NCI-H82 (cell line): ENCODE results near the gene AOPEP.

Source experiments
- DNase-seq: peaks from one replicate; lab custom pipeline; 2025; lab: John Stamatoyannopoulos, UW

Gene AOPEP

DNA sequence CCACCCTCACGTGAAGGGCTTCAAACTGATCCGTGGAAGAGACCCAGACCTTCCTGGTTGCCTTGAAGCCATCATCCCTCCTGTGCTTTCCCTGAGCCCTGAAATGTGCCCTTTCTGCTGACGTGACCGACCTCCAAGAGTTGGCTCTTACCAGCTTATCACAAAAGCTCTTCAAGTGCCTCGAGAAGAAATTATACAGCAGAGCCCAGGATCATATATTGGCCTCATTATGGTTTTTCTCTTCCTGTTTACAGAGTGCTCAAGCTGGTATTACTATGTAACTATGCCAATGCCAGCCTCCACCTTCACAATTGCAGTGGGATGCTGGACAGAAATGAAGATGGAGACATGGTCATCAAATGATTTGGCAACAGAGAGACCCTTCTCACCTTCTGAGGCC, 66.0 kb downstream of the AOPEP start:
- DNase-seq: no peak

GRCh38 chr9:94794476-94795167, 68.1 kb downstream of the AOPEP start:
- no peak for DNase-seq

GRCh38 chr9:94796687-94797086, 70.2 kb downstream of the AOPEP start:
- DNase-seq: no peak

- DNase-seq: no peak
Measured at GRCh38 chr9:94798201-94798600, 71.7 kb downstream of the AOPEP start.

- no peak for DNase-seq
Measured at GRCh38 chr9:94798708-94799107, 72.2 kb downstream of the AOPEP start.

- no peak for DNase-seq
Measured at GRCh38 chr9:94799578-94800264, 73.2 kb downstream of the AOPEP start.

GRCh38 chr9:94800424-94801117, 74.1 kb downstream of the AOPEP start:
- DNase-seq: no peak

DNA sequence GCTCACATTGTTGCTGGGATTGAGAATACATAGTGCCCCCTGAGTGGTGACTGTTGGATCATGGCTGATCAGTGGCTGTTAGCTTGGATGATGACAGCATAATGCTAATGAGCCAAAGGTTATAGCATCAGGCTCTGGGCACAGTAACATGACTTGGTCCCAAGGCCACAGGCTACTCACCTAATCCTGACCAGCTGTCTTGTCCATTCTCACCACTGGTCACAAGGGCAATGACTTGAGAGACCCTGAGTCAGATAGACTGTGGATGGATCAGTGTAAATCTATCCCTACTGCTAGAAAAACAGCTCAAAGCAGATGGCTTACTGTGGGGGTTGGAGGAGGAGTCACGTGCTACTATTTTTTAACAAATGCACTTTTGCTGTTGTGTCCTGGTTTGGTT, 74.7 kb downstream of the AOPEP start:
- peak; percentile 66 for DNase-seq

DNA sequence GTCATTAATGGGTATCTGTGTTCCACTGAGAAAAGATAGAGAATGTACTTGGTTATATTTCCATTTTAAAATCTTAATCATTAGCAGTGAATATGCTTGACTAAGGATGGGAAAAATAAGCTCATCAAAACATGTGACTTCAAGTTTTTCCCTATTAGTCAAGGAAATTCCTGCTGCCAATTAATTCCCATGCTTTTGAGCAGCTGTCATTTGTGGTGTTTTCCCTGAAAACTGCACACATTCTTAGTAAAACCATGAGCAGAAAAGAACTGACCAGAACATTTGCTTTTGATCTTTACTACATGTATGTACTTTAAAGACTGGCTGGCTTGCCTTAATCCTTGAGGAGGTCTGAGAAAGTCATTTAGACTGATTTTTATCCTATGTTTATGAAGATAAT, 75.2 kb downstream of the AOPEP start:
- no peak for DNase-seq

GRCh38 chr9:94802251-94802650, 75.8 kb downstream of the AOPEP start:
- DNase-seq: no peak

- no peak for DNase-seq
Measured at GRCh38 chr9:94802793-94803192, 76.3 kb downstream of the AOPEP start.

GRCh38 chr9:94804316-94804715, 77.8 kb downstream of the AOPEP start:
- peak; percentile 57 for DNase-seq

DNA sequence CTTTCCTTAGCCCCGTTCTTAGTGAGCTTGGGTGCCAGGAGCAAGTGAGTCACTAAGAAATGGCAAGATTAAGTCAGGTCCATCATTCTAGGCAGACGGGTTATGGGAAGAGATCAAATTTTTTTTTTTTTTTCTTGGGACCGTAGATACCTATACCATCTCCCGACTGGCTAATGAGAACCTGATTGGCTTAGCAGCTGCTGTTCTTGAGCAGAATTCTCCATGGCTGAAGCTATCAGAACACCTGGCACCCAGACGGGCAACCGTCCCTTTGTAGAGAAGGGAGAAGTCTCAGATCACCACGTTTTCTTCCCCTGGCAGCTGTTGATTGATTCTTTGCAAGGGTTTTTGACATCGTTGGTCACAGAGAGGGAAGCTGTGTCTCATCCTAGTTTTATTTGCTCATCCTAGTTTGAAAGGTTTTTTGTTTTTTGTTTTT, 78.6 kb downstream of the AOPEP start:
- DNase-seq: peak; percentile 82

DNA sequence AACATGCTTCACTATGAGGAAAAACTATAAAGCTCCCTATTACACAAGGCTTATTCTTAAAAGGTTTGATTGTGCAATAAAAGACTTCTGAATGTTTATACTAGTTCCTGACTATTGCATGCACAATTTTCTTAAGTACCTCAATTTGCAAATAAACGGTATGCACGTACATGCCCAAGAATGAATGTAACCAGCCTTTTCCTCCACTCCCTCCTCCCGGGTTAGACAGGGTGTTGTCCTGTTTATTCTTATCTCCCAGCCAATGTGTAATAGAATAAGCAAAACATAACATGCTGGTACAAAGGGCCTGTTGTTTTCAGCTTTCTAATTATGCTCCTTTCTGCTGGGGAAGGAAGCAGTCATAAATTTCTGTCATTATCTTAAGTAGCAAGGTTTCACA, 79.1 kb downstream of the AOPEP start:
- DNase-seq: no peak

DNA sequence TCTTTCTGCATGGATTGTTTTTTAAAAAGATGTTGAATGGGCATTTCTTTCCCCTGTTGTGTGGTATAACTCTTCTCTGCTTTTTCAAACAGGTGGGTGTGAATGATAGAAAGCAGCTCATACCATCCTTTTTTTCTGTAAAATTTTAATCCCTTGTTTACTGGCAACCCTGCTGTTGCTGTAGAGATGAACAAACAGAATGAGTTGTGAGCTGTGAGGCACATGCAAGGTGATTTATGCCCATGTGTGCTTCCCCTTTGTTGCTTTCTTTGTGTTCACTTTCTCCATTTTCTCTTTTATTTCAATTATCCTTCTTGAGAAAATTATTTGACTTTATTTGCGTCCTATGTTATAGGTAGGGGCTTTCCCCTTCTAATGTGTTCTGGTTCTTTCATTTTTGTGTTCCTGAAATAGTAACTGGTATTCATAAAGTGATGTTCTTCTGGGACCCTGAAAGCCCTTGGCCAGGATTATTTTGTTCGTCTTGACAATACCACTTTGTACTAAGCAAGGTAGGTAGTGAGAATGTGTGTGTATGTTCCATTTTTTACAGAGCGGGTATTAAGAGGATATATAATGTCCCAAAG, 79.9 kb downstream of the AOPEP start:
- DNase-seq: peak; percentile 68

DNA sequence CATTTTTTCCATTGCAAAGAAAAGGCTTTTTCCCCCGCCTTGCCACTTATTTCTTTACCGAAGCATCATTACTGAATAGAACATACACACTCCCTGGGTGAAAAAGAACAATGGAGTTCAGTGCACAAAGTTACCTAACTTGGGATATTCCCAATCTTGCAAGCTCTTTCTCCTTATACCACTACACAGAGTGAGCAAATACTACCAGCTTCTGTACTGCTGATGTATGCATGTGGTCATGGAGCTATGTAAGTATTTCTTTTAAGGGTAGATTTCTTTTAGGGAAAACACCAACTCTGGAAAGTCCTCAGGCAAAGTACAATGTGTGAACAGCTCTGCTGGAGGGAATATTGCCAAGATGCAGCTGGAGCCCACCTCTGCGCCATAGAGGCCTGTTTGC, 81.1 kb downstream of the AOPEP start:
- no peak for DNase-seq

DNA sequence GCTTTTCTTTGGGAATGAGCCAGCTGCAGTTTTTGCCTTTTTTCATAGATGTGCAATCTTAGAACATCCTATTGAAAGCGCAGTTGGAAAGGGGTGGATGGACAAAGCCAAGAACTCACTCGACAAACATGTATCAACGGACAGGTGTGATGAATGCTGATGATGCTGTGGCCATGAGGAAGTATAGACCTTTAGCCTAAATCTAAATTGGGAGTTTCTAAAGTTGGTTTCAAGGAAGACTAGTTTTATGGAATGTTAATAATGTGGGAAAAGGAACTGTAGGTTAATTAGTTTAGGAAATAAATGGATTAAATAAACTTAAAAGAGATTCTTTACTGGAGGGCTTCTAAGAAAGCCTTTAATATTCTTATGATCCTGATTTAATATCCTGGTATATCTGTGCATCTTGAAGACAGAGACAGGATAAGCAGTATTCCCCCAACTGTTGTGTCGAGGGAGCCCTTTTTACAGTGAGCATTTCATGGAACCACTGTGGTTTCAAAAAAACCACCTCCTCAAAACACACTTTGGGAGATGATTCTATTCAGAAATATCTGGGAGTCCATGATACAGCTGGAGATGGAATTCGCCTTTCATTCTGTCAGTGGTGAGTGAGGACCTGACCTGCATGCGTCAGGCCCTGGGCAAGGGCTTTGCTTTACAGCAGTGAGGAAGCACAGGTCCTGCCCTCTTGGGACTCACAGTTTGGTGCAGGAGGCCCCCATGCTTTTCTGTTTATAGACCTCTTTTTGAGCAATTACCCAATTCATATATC, 82.6 kb downstream of the AOPEP start:
- no peak for DNase-seq

GRCh38 chr9:94809778-94810177, 83.3 kb downstream of the AOPEP start:
- no peak for DNase-seq

DNA sequence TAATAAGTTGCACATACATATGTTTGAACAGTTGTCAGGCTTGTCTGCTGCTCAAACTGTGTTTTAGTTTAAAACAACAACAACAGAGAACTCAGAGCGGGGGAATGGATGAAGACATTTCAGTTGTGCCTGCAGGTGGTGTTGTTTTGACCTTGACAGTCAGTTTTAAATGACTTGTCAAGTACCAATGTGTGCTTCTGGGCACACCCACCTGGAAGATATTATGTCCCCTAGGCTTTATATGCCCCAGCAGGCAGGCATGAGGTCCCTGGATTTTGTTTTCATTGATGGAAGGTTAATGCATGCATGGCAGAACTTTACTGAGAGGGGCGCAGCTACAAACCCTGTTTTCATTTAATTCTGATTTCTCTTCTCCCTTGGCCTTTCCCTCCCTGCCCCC, 84.6 kb downstream of the AOPEP start:
- no peak for DNase-seq

DNA sequence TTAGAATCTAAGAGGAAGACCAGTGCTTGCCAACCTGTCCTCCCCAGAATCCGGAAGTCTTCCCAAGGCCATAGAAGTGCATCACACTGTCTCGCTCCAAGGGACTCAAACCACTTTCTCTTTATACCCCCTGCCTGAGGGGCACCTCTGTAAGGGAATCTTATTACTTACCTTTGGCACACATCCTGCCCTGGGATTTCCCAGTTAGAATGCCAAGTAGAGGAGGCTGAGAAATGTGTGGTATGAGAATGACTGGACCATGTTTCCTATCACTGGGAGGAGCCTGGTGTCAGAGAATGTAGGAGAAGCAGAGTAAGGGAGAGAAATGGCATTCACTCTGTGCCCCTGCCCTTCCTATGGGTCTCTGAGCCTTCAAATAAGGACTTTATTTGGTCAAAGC, 85.8 kb downstream of the AOPEP start:
- no peak for DNase-seq

DNA sequence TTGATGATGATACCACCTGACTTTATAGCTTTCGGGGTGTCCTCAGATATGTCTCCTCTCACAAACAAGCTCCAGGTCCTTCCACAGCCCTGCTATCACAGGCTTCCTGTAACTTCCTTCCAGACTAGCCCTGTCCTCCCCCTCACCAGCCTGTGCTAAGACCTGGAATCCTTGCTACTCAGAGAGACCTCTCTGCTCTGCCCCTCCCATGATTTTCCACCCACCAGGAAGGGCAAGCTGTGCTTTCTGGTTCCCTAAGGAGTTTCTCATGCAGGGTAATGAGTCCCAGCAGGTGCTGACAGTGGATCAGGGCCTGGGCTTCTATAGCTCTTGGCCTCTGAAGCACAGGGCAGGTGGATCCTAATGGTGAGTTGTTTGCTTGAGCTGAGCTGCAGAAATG, 86.9 kb downstream of the AOPEP start:
- DNase-seq: no peak
